ENCODE measurements around the gene NOL4.
"Not testable (repeated sequence)": the region's sequence is repeated elsewhere in the genome, so short reads cannot be mapped to it uniquely, and the experiment has no call there.

The NOL4 gene

DNA sequence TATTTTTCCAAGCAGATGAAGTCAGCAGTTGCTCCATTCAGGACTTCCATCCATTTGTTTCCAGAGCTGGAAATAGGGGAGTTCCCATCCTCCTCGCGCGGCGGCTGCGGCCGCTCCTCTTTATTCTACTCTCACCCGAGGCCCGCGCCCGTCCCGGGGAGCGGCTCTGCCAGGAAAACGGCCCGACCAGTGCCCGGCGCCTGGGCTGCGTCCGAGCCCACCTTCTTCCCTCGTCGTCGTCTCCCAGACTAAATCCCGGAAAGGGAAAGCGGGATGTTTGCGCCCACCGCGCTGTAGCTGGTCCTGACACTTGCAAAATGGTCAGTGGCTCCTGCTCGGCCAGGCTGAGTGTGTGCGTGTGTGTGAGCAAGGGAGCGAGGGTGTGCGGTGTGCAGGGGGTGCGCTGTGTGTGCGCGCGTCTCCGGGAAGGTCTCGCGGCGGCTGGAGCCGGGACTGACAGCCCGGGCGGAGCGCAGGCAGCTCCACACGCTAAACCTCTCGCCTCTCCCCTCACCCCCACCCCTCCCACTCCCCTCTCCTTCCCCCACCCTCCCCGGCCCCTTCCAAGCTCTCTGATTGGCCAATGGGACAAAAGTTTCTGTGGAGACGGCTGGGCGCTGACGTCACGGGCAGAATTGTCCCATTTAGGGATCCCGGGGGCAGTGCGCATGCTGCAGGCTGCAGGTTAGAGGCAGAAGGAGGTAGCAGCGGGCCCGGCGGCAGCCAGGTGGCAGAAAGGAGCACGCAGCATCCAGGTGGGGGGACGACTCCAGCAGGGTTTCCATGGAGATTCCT lies at the start of gene NOL4:
NOL4 (minus strand) TSS at position 491 of the 795 bp plus-strand sequence. CDS start 1,660 bp downstream, outside the sequence.
- TF ChIP-seq EZH2phosphoT487 (IDR thresholded peaks at IDR 0.05; ENCODE audit: borderline replicate concordance, low read length): no peak
- TF ChIP-seq, protein P1, sequence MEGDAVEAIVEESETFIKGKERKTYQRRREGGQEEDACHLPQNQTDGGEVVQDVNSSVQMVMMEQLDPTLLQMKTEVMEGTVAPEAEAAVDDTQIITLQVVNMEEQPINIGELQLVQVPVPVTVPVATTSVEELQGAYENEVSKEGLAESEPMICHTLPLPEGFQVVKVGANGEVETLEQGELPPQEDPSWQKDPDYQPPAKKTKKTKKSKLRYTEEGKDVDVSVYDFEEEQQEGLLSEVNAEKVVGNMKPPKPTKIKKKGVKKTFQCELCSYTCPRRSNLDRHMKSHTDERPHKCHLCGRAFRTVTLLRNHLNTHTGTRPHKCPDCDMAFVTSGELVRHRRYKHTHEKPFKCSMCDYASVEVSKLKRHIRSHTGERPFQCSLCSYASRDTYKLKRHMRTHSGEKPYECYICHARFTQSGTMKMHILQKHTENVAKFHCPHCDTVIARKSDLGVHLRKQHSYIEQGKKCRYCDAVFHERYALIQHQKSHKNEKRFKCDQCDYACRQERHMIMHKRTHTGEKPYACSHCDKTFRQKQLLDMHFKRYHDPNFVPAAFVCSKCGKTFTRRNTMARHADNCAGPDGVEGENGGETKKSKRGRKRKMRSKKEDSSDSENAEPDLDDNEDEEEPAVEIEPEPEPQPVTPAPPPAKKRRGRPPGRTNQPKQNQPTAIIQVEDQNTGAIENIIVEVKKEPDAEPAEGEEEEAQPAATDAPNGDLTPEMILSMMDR (IDR thresholded peaks at IDR 0.05; ENCODE audit: low read depth, low read length, poor library complexity, severe bottlenecking): no peak
- Histone ChIP-seq H3K79me2 (ENCODE audit: control insufficient read depth, low read length) (no peaks in the 10 kb centered on the region), H3K4me3 (ENCODE audit: low read length) (no peak within 1 kb of the TSS), H3K27ac (ENCODE audit: low read depth, low read length) (no peak within 1 kb of the TSS), H4K20me1 (ENCODE audit: control insufficient read depth, insufficient read depth, low read depth, low read length) (no peaks in the 10 kb centered on the region), H3K36me3 (ENCODE audit: control insufficient read depth, low read length) (no peaks in the 10 kb centered on the region), H3K27me3 (ENCODE audit: control insufficient read depth, low read length) (no peaks in the 10 kb centered on the region), H3K9me2 (replicated peaks; ENCODE audit: control insufficient read depth, low read length) (no peaks in the 10 kb centered on the region), H3F3A (ENCODE audit: control insufficient read depth, insufficient read depth) (no peaks in the 10 kb centered on the region), H3K4me1 (ENCODE audit: control insufficient read depth, low read length) (no peaks in the 10 kb centered on the region), H3K9me3 (ENCODE audit: control insufficient read depth, insufficient read depth, low read length) (peaks cover 4% of the 10 kb centered on the region; the same call in 1 of the 2 replicates), H3K4me2 (ENCODE audit: low read length) (no peak within 1 kb of the TSS)

DNA sequence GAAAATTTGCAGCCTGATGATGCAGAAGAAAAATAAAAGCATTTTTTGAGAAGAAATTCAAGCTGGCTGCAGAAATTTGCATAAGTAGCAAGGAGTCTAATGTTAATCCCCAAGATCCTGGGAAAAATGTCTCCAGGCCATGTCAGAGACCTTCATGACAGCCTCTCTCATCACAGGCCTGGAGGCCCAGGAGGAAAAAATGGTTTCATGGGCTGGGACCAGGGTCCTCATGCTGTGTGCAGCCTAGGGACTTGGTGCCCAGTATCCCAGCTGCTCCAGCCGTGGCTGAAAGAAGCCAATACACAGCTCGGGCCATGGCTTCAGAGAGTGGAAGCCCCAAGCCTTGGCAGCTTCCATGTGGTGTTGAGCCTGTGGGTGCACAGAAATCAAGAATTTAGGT lies 41.3 kb upstream of the NOL4 start:
- H3K4me3 ChIP-seq (ENCODE audit: low read length); H3K79me2 ChIP-seq (ENCODE audit: control insufficient read depth, low read length); H3K9me3 ChIP-seq (ENCODE audit: control insufficient read depth, insufficient read depth, low read length); H3K36me3 ChIP-seq (ENCODE audit: control insufficient read depth, low read length); H3K27ac ChIP-seq (ENCODE audit: low read depth, low read length); H3K27me3 ChIP-seq (ENCODE audit: control insufficient read depth, low read length); H3K4me1 ChIP-seq (ENCODE audit: control insufficient read depth, low read length); H4K20me1 ChIP-seq (ENCODE audit: control insufficient read depth, insufficient read depth, low read depth, low read length); H3F3A ChIP-seq (ENCODE audit: control insufficient read depth, insufficient read depth); H3K9me2 ChIP-seq (replicated peaks; ENCODE audit: control insufficient read depth, low read length); H3K4me2 ChIP-seq (ENCODE audit: low read length): not testable (repeated sequence)

- H4K20me1 ChIP-seq (ENCODE audit: control insufficient read depth, insufficient read depth, low read depth, low read length): no peaks in the 10 kb centered on the region
- no peak overlapping the region for H3K27ac ChIP-seq (ENCODE audit: low read depth, low read length)
- H3K4me3 ChIP-seq (ENCODE audit: low read length): no peak overlapping the region
- TF ChIP-seq, protein P1 (IDR thresholded peaks at IDR 0.05; ENCODE audit: low read depth, low read length, poor library complexity, severe bottlenecking): no peak
- TF ChIP-seq EZH2phosphoT487 (IDR thresholded peaks at IDR 0.05; ENCODE audit: borderline replicate concordance, low read length): no peak
- no peaks in the 10 kb centered on the region for H3K4me1 ChIP-seq (ENCODE audit: control insufficient read depth, low read length)
- H3K79me2 ChIP-seq (ENCODE audit: control insufficient read depth, low read length): no peaks in the 10 kb centered on the region
- H3K27me3 ChIP-seq (ENCODE audit: control insufficient read depth, low read length): no peaks in the 10 kb centered on the region
- no peaks in the 10 kb centered on the region for H3F3A ChIP-seq (ENCODE audit: control insufficient read depth, insufficient read depth)
- H3K4me2 ChIP-seq (ENCODE audit: low read length): no peak overlapping the region
- no peaks in the 10 kb centered on the region for H3K36me3 ChIP-seq (ENCODE audit: control insufficient read depth, low read length)
- H3K9me3 ChIP-seq (ENCODE audit: control insufficient read depth, insufficient read depth, low read length): no peaks in the 10 kb centered on the region
- no peaks in the 10 kb centered on the region for H3K9me2 ChIP-seq (replicated peaks; ENCODE audit: control insufficient read depth, low read length)
Observed at GRCh38 chr18:34261865-34262780, 37.4 kb upstream of the NOL4 start.

All from DOHH2 (cell line).